Measurements from ENCODE around the gene MTG1. TPM values are rescaled to one million over a fixed set of nuclear protein-coding genes. Genes with fewer than 3 reads are reported as not detected.
"Not testable (repeated sequence)": the region's sequence is repeated elsewhere in the genome, so short reads cannot be mapped to it uniquely, and the experiment has no call there.

The MTG1 gene
- polyA plus RNA-seq, 1 donor (not counting 4 experiments of a cell fraction or from before 2014, with no cell fraction given), result 31.6 TPM

- no peak overlapping the region for H3K9ac ChIP-seq (ENCODE audit: control insufficient read depth, extremely low read depth, insufficient read depth, low read length)
- H3K4me2 ChIP-seq (ENCODE audit: control insufficient read depth, extremely low read depth, insufficient read depth, low read depth, low read length), result no peak overlapping the region
- no peaks in the 10 kb centered on the region for H3K79me2 ChIP-seq (ENCODE audit: control insufficient read depth, insufficient read depth, low read length)
- TF ChIP-seq EZH2 (IDR thresholded peaks at IDR 0.05; ENCODE audit: low read length) (no peak), CTCF (optimal IDR thresholded peaks at IDR 0.05 in 1 of 3, IDR thresholded peaks at IDR 0.05 in 1 of 3, conservative IDR thresholded peaks at IDR 0.05 in 1 of 3; ENCODE audit: extremely low read depth in 1 of 3, insufficient read depth in 2 of 3, low read length in 3 of 3) (no peak)
- H3K4me1 ChIP-seq (ENCODE audit: control insufficient read depth, extremely low read depth, insufficient read depth, low read length), result peaks cover 5% of the 10 kb centered on the region
- H3K4me3 ChIP-seq (ENCODE audit: control insufficient read depth in 2 of 3, extremely low read depth in 1 of 3, insufficient read depth in 2 of 3, low read depth in 1 of 3, low read length in 3 of 3), result no peak overlapping the region
- H3K27me3 ChIP-seq (ENCODE audit: control insufficient read depth, extremely low read depth, insufficient read depth, low read length), result no peaks in the 10 kb centered on the region
- H3K9me1 ChIP-seq (ENCODE audit: control insufficient read depth, extremely low read depth, insufficient read depth, low read length), result no peaks in the 10 kb centered on the region
- FAIRE-seq, result no peak
- H4K20me1 ChIP-seq (ENCODE audit: control insufficient read depth, extremely low read depth, insufficient read depth, low read length), result no peaks in the 10 kb centered on the region
- no peak overlapping the region for H3K27ac ChIP-seq (ENCODE audit: control insufficient read depth, insufficient read depth, low read length)
- peaks cover 27 to 34% of the 10 kb centered on the region in 2 experiments for H3K36me3 ChIP-seq (ENCODE audit: control insufficient read depth in 2 of 2, extremely low read depth in 1 of 2, insufficient read depth in 2 of 2, low read length in 2 of 2)
- DNase-seq (ENCODE audit: low read depth, low spot score), result no peak
- dilution Hi-C loops (cut with MboI; ENCODE audit: extremely low pct_ligation_motif_present, low sequenced_read_pairs), result no loop called here
- H3K9me3 ChIP-seq (ENCODE audit: control insufficient read depth, low read depth, low read length), result no peaks in the 10 kb centered on the region
- H2AFZ ChIP-seq (ENCODE audit: control insufficient read depth, low read length), result no peak overlapping the region
Observed at GRCh38 chr10:133366751-133367150, 27.2 kb upstream of the MTG1 start.

- H3K79me2 ChIP-seq (ENCODE audit: control insufficient read depth, insufficient read depth, low read length); H3K4me3 ChIP-seq (ENCODE audit: control insufficient read depth in 2 of 3, extremely low read depth in 1 of 3, insufficient read depth in 2 of 3, low read depth in 1 of 3, low read length in 3 of 3); FAIRE-seq; DNase-seq (ENCODE audit: low read depth, low spot score); dilution Hi-C loops (cut with MboI; ENCODE audit: extremely low pct_ligation_motif_present, low sequenced_read_pairs); H3K4me2 ChIP-seq (ENCODE audit: control insufficient read depth, extremely low read depth, insufficient read depth, low read depth, low read length); H3K9me3 ChIP-seq (ENCODE audit: control insufficient read depth, low read depth, low read length); H3K9me1 ChIP-seq (ENCODE audit: control insufficient read depth, extremely low read depth, insufficient read depth, low read length); H2AFZ ChIP-seq (ENCODE audit: control insufficient read depth, low read length); H3K9ac ChIP-seq (ENCODE audit: control insufficient read depth, extremely low read depth, insufficient read depth, low read length); H3K4me1 ChIP-seq (ENCODE audit: control insufficient read depth, extremely low read depth, insufficient read depth, low read length); H4K20me1 ChIP-seq (ENCODE audit: control insufficient read depth, extremely low read depth, insufficient read depth, low read length); H3K27me3 ChIP-seq (ENCODE audit: control insufficient read depth, extremely low read depth, insufficient read depth, low read length); H3K27ac ChIP-seq (ENCODE audit: control insufficient read depth, insufficient read depth, low read length): not testable (repeated sequence)
- H3K36me3 ChIP-seq (ENCODE audit: control insufficient read depth in 2 of 2, extremely low read depth in 1 of 2, insufficient read depth in 2 of 2, low read length in 2 of 2), result peaks cover 27 to 32% of the 10 kb centered on the region in 2 experiments
Observed at GRCh38 chr10:133367461-133367860, 26.5 kb upstream of the MTG1 start.

- Histone ChIP-seq H3K9me3 (ENCODE audit: control insufficient read depth, low read depth, low read length) (no peaks in the 10 kb centered on the region), H4K20me1 (ENCODE audit: control insufficient read depth, extremely low read depth, insufficient read depth, low read length) (no peaks in the 10 kb centered on the region), H3K9me1 (ENCODE audit: control insufficient read depth, extremely low read depth, insufficient read depth, low read length) (no peaks in the 10 kb centered on the region), H3K27me3 (ENCODE audit: control insufficient read depth, extremely low read depth, insufficient read depth, low read length) (no peaks in the 10 kb centered on the region), H3K79me2 (ENCODE audit: control insufficient read depth, insufficient read depth, low read length) (no peaks in the 10 kb centered on the region), H3K36me3 (ENCODE audit: control insufficient read depth in 2 of 2, extremely low read depth in 1 of 2, insufficient read depth in 2 of 2, low read length in 2 of 2) (peaks cover 27% of the 10 kb centered on the region in 2 experiments), H3K4me2 (ENCODE audit: control insufficient read depth, extremely low read depth, insufficient read depth, low read depth, low read length) (no peak overlapping the region), H3K4me3 (ENCODE audit: control insufficient read depth in 2 of 3, extremely low read depth in 1 of 3, insufficient read depth in 2 of 3, low read depth in 1 of 3, low read length in 3 of 3) (no peak overlapping the region), H3K4me1 (ENCODE audit: control insufficient read depth, extremely low read depth, insufficient read depth, low read length) (peaks cover 7% of the 10 kb centered on the region), H3K9ac (ENCODE audit: control insufficient read depth, extremely low read depth, insufficient read depth, low read length) (no peak overlapping the region), H2AFZ (ENCODE audit: control insufficient read depth, low read length) (no peak overlapping the region), H3K27ac (ENCODE audit: control insufficient read depth, insufficient read depth, low read length) (no peak overlapping the region)
- TF ChIP-seq EZH2 (IDR thresholded peaks at IDR 0.05; ENCODE audit: low read length), result no peak
- TF ChIP-seq CTCF (optimal IDR thresholded peaks at IDR 0.05 in 1 of 3, IDR thresholded peaks at IDR 0.05 in 1 of 3, conservative IDR thresholded peaks at IDR 0.05 in 1 of 3; ENCODE audit: extremely low read depth in 1 of 3, insufficient read depth in 2 of 3, low read length in 3 of 3), result no peak
- FAIRE-seq, result no peak
- dilution Hi-C loops (cut with MboI; ENCODE audit: extremely low pct_ligation_motif_present, low sequenced_read_pairs), result no loop called here
- no peak for DNase-seq (ENCODE audit: low read depth, low spot score)
Observed at GRCh38 chr10:133368153-133368552, 25.8 kb upstream of the MTG1 start.

Measured in keratinocyte (primary cell).